ENCODE results near the gene RNF224.
"Not testable (repeated sequence)": the region's sequence is repeated elsewhere in the genome, so short reads cannot be mapped to it uniquely, and the experiment has no call there.

The RNF224 gene

GRCh38 chr9:137254624-137255447 is 27.5 kb downstream of the RNF224 start, which contains the start of gene NELFB:
TSS of gene NELFB (plus strand) at chr9:137255327.
- DNase-seq (ENCODE audit: low spot score) = peak; percentile 100

- no peak for DNase-seq (ENCODE audit: low spot score)
Observed at GRCh38 chr9:137255448-137256114, 28.3 kb downstream of the RNF224 start.

- no peak for DNase-seq (ENCODE audit: low spot score)
Observed at GRCh38 chr9:137256362-137256761, 29.1 kb downstream of the RNF224 start.

GRCh38 chr9:137256856-137257255 is 29.6 kb downstream of the RNF224 start:
- DNase-seq (ENCODE audit: low spot score) = no peak

GRCh38 chr9:137262173-137262908 is 35.0 kb downstream of the RNF224 start:
- DNase-seq (ENCODE audit: low spot score) = not testable (repeated sequence)

- no peak for DNase-seq (ENCODE audit: low spot score)
Observed at GRCh38 chr9:137262909-137263285, 35.6 kb downstream of the RNF224 start.

GRCh38 chr9:137263506-137263905 is 36.2 kb downstream of the RNF224 start:
- DNase-seq (ENCODE audit: low spot score) = no peak

- no peak for DNase-seq (ENCODE audit: low spot score)
Observed at GRCh38 chr9:137264067-137264466, 36.8 kb downstream of the RNF224 start.

GRCh38 chr9:137265496-137266161 is 38.3 kb downstream of the RNF224 start:
- DNase-seq (ENCODE audit: low spot score) = no peak

- DNase-seq (ENCODE audit: low spot score) = no peak
Observed at GRCh38 chr9:137266162-137266527, 38.8 kb downstream of the RNF224 start.

- no peak for DNase-seq (ENCODE audit: low spot score)
Observed at GRCh38 chr9:137266585-137267453, 39.5 kb downstream of the RNF224 start.

GRCh38 chr9:137267933-137268355 is 40.6 kb downstream of the RNF224 start:
- no peak for DNase-seq (ENCODE audit: low spot score)

GRCh38 chr9:137268538-137269201 is 41.4 kb downstream of the RNF224 start:
- no peak for DNase-seq (ENCODE audit: low spot score)

GRCh38 chr9:137269231-137269772 is 42.0 kb downstream of the RNF224 start:
- DNase-seq (ENCODE audit: low spot score) = no peak

- DNase-seq (ENCODE audit: low spot score) = no peak
Observed at GRCh38 chr9:137270929-137271695, 43.8 kb downstream of the RNF224 start.

- no peak for DNase-seq (ENCODE audit: low spot score)
Observed at GRCh38 chr9:137271696-137272076, 44.4 kb downstream of the RNF224 start.

GRCh38 chr9:137272241-137273094 is 45.2 kb downstream of the RNF224 start:
- DNase-seq (ENCODE audit: low spot score) = no peak

GRCh38 chr9:137273095-137273490 is 45.8 kb downstream of the RNF224 start:
- DNase-seq (ENCODE audit: low spot score) = no peak
